Stimulated activated CD4-positive, alpha-beta T cell treated with anti-CD3 and anti-CD28 coated beads, Interleukin-15, amount 100 ng/mL, for 1 hour (primary cell): Measurements from ENCODE around the gene PEX11B.

Experiments
- DNase-seq, 2 donors: peaks; one replicate each; pipeline ENCODE4 v3.0.0-alpha.2; 2020; ENCODE audit warnings: low read depth in 1 of 2, low spot score in 1 of 2

The PEX11B gene

DNA sequence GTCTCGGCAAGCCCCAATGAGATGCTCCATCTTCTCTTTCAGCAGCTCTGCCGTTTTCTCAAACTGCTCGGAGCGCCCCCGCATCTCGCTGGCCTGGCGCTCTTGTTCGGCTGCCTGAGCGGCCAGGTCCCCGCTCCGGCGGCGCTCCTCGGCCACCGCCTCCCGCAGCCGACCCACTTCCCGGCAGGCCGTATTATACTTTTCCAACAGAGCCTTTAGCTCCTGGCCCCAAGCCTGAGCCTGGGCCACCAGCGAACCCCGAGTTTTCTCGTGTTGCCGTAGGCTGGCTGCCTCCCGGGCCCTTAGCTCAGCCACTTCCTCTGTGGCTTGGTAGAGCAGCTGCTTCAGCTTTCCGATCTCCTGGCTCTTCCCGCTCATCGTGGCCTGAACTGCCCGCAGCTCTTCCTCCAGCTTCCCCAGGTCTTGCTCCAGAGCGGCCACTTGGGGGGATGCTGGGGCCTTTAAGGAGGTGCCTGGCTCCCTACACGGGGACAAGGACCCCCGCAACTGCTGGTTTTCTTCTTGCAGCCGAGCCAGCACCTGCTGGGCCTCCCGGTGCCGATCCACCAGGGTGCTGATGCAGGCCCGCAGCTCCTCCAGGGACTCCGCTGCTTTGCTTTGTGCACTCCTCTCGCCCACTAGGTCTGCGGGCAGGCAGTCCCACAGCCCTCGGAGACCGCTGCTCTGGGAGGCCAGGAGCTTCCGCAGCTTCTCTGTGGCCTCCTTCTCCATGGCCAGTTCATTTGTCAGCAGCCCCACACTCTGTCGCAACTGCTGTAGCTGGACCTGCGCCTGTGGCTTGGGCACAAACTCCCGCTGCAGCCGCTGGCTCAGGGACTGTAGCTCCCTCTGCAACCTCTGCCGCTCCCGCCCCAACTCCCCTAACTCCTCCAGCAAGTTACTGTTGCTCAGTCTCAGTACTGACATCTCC, 46.3 kb downstream of the PEX11B start:
- DNase-seq: peak in 1 of 2 donors; percentile 22

DNA sequence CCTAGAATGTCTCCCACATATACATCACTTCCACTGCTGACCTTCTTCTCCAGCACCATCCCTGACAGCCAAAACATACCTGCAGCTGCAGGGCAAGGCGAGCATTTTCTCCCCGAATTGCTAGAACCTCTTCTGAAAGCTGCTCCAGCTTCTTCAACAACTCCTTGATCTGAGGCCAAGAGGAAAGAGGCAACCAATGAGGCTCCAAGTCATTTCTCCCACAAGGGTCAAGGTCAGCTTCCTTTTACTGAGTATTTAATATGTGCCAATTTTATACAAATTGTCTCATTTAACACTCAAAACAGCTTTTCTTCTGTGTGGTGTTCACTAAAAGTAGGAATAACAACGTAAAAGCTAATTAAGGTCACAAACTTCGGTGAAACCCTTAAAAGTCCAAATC, 50.3 kb downstream of the PEX11B start:
- no peak for DNase-seq

DNA sequence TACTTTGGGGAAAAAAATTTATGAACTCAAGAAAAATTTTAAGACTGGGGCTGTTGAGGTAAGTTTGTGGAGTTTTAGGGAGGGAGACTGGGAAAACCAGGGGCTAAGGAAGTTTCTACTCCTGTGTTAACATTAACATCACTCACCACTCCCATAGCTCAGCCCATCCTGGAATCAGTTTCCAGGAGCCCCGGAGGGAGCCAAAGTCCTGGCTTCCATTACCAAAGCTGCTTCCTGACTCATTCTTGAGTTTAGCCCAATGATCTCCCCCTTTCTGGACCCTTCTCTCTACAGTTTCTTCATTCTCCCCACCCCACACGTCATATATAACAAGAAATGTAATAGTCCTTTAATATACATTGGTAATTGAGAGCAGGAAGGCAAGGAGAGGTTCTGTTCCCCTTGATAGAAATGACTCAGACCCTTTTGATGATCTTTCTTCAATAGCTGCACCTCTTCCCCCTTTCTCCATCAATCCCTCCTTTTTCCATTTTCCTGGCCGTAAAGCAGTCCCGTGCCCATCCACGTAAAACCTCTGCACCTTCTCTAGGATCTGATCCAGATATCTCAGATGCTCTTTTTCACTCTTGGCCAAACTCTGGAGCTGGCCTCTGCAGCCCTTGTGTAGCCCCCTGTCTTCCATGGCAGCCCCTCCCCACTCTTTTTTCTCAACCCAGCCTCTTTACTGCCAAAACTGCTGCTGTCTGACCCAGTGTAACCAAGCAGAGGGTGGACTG, 55.1 kb downstream of the PEX11B start:
- DNase-seq: no peak
